Fibroblast of lung (primary cell): ENCODE measurements around the gene TMEM242. TPM values are rescaled to one million over a fixed set of nuclear protein-coding genes. Genes with fewer than 3 reads are reported as not detected.

Experiments
- DNase-seq, 2 donors: peaks; one replicate each; pipeline versions ENCODE4 v3.0.0 to v3.0.0-alpha.2; 2010; ENCODE audit warnings: low read depth in 2 of 2
- H2AFZ ChIP-seq: 2 replicates; pipeline ENCODE4 v1.5.1; 2012; ENCODE audit warnings: low read length, control low read depth, inconsistent platforms
- H3K27ac ChIP-seq: 2 replicates; pipeline ENCODE4 v1.5.1; 2011; ENCODE audit warnings: low read length, control low read depth; ENCODE audit not compliant: insufficient read depth
- H3K27me3 ChIP-seq: 2 replicates; pipeline ENCODE4 v1.5.1; 2011; ENCODE audit warnings: mild to moderate bottlenecking, low read length; ENCODE audit not compliant: control insufficient read depth, insufficient read depth
- H3K36me3 ChIP-seq: 2 replicates; pipeline ENCODE4 v1.5.1; 2011; ENCODE audit warnings: low read length; ENCODE audit not compliant: control insufficient read depth, insufficient read depth
- H3K4me1 ChIP-seq: 2 replicates; pipeline ENCODE4 v1.5.1; 2011; ENCODE audit warnings: low read length; ENCODE audit not compliant: control insufficient read depth, insufficient read depth; ENCODE audit errors: extremely low read depth
- H3K4me2 ChIP-seq: 2 replicates; pipeline ENCODE4 v1.5.1; 2011; ENCODE audit warnings: low read length, control low read depth; ENCODE audit not compliant: insufficient read depth; ENCODE audit errors: extremely low read depth
- H3K4me3 ChIP-seq, 4 experiments: fragments of 200-600 bp in 1 of 4; sonication (generic) in 1 of 4; replicated peaks in 1 of 4; 2 replicates each; pipeline ENCODE4 v1.5.1; 2011 to 2016; ENCODE audit warnings: low read length in 4 of 4, low read depth in 3 of 4, mild to moderate bottlenecking in 3 of 4, control low read depth in 2 of 4, inconsistent platforms in 1 of 4, mixed read lengths in 1 of 4; ENCODE audit not compliant: insufficient read depth in 1 of 4; ENCODE audit errors: control extremely low read depth in 1 of 4
- H3K79me2 ChIP-seq: 2 replicates; pipeline ENCODE4 v1.5.1; 2012; ENCODE audit warnings: mild to moderate bottlenecking, low read length, inconsistent platforms; ENCODE audit not compliant: control insufficient read depth, insufficient read depth
- H3K9ac ChIP-seq: 2 replicates; pipeline ENCODE4 v1.5.1; 2011; ENCODE audit warnings: mild to moderate bottlenecking, low read length, control low read depth; ENCODE audit not compliant: insufficient read depth
- H3K9me3 ChIP-seq: 2 replicates; pipeline ENCODE4 v1.5.1; 2012; ENCODE audit warnings: low read depth, low read length; ENCODE audit not compliant: control insufficient read depth, insufficient read depth
- H4K20me1 ChIP-seq: 2 replicates; pipeline ENCODE4 v1.5.1; 2011; ENCODE audit warnings: low read length; ENCODE audit not compliant: control insufficient read depth, insufficient read depth; ENCODE audit errors: extremely low read depth
- CTCF ChIP-seq, 2 donors: IDR thresholded peaks in 1 of 2; conservative IDR thresholded peaks in 1 of 2; 1 replicate in 1 of 2; 2 replicates in 1 of 2; pipeline ENCODE4 v1.5.1; 2011 to 2012; ENCODE audit warnings: low read length in 2 of 2, control low read depth in 1 of 2, inconsistent platforms in 1 of 2, low read depth in 1 of 2, mild to moderate bottlenecking in 1 of 2
- EZH2 ChIP-seq: IDR thresholded peaks from 2 replicates; pipeline ENCODE4 v1.5.1; 2012; ENCODE audit warnings: low read length, control low read depth, mild to moderate bottlenecking; ENCODE audit errors: missing control alignments
- polyA plus RNA-seq, 2 donors: library from polyadenylated mRNA; depleted of rRNA in 1 of 2; stranded (reverse) in 1 of 2; unstranded in 1 of 2; fragments of >200 nt; gene quantifications; 2 replicates each; pipeline ENCODE4 v1.2.1, GENCODE V29; 2011 to 2012; ENCODE audit warnings: missing spikeins in 1 of 2
- total RNA-seq: library from RNA; depleted of rRNA; stranded (reverse); fragments of >200 nt; gene quantifications from 2 replicates; pipeline ENCODE4 v1.2.1, GENCODE V29; 2014

The TMEM242 gene
- total and polyA plus RNA-seq, 2 donors (not counting 1 experiment from before 2014, with no cell fraction given), result 7.3 to 7.8 TPM

GRCh38 chr6:157328108-157328692 lies 4.9 kb upstream of the TMEM242 start:
- TF ChIP-seq CTCF (conservative IDR thresholded peaks at IDR 0.05 in 1 of 2, IDR thresholded peaks at IDR 0.05 in 1 of 2; ENCODE audit: low read depth in 1 of 2, low read length in 2 of 2) (no peak), EZH2 (no peak)
- no peak overlapping the region for H3K4me2 ChIP-seq
- H2AFZ ChIP-seq, result no peak overlapping the region
- no peak overlapping the region for H3K9ac ChIP-seq
- no peaks in the 10 kb centered on the region for H3K9me3 ChIP-seq
- no peaks in the 10 kb centered on the region for H4K20me1 ChIP-seq
- H3K4me3 ChIP-seq, result no peak overlapping the region
- no peaks in the 10 kb centered on the region for H3K79me2 ChIP-seq
- H3K4me1 ChIP-seq, result no peaks in the 10 kb centered on the region
- H3K27me3 ChIP-seq, result peaks cover 5% of the 10 kb centered on the region
- H3K27ac ChIP-seq, result no peak overlapping the region
- no peaks in the 10 kb centered on the region for H3K36me3 ChIP-seq
- DNase-seq, result peak in 1 of 2 donors; percentile 40

DNA sequence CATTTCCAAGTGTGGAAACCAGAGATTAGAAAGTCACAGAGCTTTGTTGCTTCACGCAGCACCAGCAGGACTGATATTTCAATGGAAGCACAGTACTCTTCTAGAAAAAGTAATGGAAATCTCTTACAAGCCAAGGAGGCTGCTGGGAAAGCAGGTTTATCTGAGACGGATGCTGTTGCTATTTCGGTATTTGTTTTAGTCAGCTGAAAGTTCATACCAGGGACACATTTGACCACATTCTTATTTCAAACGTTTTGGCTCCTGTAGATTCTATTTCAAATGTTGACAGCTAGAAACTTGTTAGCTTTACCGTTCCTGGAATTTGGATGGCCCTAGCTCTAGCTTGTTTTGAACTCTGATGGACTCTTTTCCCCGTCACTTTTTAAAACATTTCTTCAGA lies 3.7 kb upstream of the TMEM242 start:
- Histone ChIP-seq H4K20me1 (no peaks in the 10 kb centered on the region), H3K27me3 (no peaks in the 10 kb centered on the region), H3K4me3 (no peak overlapping the region), H2AFZ (no peak overlapping the region), H3K9me3 (no peaks in the 10 kb centered on the region), H3K9ac (no peak overlapping the region), H3K27ac (no peak overlapping the region), H3K79me2 (no peaks in the 10 kb centered on the region), H3K4me1 (no peaks in the 10 kb centered on the region), H3K4me2 (no peak overlapping the region), H3K36me3 (no peaks in the 10 kb centered on the region)
- DNase-seq, result peak in 1 of 2 donors; percentile 76
- TF ChIP-seq CTCF (conservative IDR thresholded peaks at IDR 0.05 in 1 of 2, IDR thresholded peaks at IDR 0.05 in 1 of 2; ENCODE audit: low read depth in 1 of 2, low read length in 2 of 2), result no peak
- no peak for TF ChIP-seq EZH2

GRCh38 chr6:157325069-157325805 lies 1.9 kb upstream of the TMEM242 start:
- no peaks in the 10 kb centered on the region for H4K20me1 ChIP-seq
- DNase-seq, result peak in 1 of 2 donors; percentile 53
- H3K36me3 ChIP-seq, result no peaks in the 10 kb centered on the region
- H3K9me3 ChIP-seq, result no peaks in the 10 kb centered on the region
- no peaks in the 10 kb centered on the region for H3K4me1 ChIP-seq
- TF ChIP-seq CTCF (conservative IDR thresholded peaks at IDR 0.05 in 1 of 2, IDR thresholded peaks at IDR 0.05 in 1 of 2; ENCODE audit: low read depth in 1 of 2, low read length in 2 of 2), result no peak
- no peak for TF ChIP-seq EZH2
- H3K4me3 ChIP-seq, result no peak overlapping the region
- no peaks in the 10 kb centered on the region for H3K27me3 ChIP-seq
- no peak overlapping the region for H3K4me2 ChIP-seq
- no peak overlapping the region for H3K9ac ChIP-seq
- no peak overlapping the region for H3K27ac ChIP-seq
- H2AFZ ChIP-seq, result no peak overlapping the region
- H3K79me2 ChIP-seq, result peaks cover 2% of the 10 kb centered on the region
